ENCODE results near the gene MID1.

MID1 gene

DNA sequence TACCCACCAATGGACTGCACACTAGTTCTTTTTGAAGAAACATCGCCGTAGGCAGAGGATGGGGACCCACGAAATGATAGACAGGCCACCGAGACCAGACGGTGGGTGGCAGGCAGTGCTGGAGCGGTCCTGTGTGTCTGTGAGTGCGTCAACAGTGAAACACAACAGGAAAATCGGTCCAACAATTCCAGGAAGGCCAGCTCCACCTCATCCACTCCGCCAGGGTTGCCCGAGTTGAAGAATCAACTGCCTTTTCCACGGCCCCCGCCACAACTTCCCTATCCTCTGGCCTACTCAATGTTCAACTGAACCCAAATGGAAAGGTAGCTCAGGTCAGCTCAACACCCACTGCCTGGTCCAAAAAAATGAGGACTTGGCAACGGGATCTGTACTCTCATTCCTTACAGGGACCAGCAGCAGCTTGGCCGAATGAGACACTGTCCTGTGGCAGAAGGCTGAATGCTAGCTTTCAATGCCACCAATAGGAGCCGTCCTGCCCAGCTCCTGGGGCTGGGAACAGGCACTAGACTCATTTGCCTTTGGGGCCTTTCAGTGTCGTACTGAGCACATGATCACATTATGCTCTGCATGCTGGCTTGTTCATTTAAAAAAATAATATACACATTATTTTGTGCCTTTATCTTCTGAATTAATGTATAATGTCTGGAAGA is 43.5 kb downstream of the MID1 start:
- no peak for DNase-seq (ENCODE audit: low spot score)

DNA sequence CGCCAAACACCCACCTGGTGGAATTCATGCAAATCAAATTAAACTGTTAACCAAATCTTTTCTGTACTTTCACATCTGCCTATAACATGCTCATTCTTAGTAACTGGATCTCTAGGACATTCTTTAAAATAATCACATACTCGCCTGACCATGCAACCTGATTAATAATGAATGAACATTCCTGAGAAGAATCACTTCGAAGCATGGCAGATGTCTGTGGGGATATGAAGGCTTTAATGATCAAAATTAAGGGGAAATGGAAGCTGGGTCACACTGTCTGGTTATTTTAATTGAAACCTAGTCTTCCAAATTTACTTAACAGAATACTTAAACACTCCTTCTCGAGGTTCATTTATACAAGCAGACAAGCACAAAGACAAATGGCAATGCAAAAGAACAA is 44.2 kb downstream of the MID1 start:
- no peak for DNase-seq (ENCODE audit: low spot score)

DNA sequence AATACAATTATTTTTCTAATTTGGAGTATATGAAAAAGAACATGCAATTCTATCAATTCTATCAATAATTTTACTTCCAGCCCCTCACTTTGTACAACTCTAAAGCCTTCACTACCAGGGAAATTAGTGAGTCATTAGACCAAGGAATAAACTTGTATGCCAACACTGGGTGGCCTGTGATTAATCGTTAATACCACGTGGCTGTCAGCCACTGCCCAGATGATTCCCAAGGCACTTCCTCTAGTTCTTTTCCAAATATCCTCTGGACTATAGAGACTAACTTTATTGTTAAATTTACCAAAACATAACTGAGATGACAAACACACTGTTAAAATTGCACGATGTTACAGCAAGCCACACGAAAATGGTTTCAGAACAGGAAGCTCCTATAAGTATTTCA is 45.7 kb downstream of the MID1 start:
- DNase-seq (ENCODE audit: low spot score): no peak

- DNase-seq (ENCODE audit: low spot score): no peak
Observed at GRCh38 chrX:10571260-10571659, 49.1 kb downstream of the MID1 start.

GRCh38 chrX:10570601-10571000 is 49.8 kb downstream of the MID1 start:
- DNase-seq (ENCODE audit: low spot score): no peak

DNA sequence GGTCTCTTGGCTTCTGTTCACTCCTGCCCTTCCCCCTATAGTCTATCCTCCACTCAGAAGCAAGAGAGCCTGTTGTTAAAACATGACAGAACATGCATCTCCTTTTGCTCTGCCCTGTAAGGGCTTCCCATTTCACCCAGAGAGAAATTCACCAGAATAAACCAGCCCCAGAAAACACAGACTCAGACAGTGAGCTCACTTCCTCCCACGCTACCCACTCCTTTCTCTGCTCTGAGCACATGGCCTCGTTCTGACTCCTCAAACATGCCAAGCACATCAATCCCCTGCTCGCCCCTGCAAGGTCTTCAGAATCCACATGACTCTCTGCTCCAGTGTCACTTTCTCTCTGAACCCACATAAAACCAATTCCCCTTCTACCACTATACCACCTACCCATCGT is 50.4 kb downstream of the MID1 start:
- no peak for DNase-seq (ENCODE audit: low spot score)

- DNase-seq (ENCODE audit: low spot score): no peak
Observed at GRCh38 chrX:10568428-10568827, 52.0 kb downstream of the MID1 start.

GRCh38 chrX:10567136-10567535 is 53.2 kb downstream of the MID1 start:
- no peak for DNase-seq (ENCODE audit: low spot score)

DNA sequence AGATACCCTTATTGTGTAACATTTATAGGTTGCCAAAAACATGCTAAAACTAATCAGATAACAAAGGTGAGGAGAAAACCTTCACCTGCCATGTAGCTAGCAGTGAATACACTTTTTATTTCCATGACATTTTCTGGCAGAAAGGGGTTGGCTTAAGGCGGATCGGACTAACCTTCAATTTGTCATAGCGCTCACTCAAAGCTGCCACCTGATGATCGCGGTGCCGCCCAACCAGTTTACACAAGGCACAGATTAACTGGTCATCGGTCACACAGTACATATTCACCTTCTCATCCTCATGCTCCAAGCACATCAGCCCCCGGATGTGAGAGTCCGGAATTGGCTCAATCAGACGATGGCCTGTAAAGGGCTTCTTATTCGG is 53.7 kb downstream of the MID1 start:
- no peak for DNase-seq (ENCODE audit: low spot score)

DNA sequence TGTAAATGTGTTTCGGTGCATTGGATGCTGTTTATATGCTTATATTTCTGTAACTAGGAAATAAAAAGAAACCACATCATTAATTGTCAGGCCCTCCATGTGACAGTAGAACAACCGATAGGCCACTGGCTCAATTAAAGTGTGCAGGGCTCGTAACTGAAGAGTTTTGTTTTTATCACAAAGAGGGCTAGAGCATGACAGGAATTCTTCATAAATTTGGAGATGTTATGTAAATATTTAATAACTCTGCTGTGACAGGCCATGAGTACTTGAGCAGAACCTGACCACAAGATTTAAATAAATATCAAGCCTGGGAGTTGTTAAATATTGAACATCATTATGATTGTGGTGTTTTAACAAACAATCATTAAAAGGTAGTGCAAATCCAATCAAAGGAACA is 55.9 kb downstream of the MID1 start:
- DNase-seq (ENCODE audit: low spot score): no peak

GRCh38 chrX:10557166-10557565 is 63.2 kb downstream of the MID1 start:
- DNase-seq (ENCODE audit: low spot score): no peak

DNA sequence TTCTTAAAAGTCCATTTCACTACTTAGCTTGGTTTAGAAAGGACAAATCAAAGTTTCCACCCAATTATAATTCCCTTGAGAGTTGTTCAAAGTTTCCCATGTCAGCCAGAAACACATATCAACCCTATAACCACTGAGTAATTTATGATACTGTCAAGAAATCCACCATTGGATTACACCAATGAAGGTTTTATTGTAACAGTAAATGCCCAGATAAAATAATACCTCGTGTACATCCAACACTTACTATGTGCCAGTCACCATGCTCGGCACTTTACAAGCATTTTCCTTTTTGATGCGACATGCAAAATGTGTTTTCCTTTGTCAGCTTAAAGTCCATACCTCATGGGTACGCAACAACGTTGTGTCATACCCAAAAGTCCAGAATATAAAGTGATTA is 64.0 kb downstream of the MID1 start:
- no peak for DNase-seq (ENCODE audit: low spot score)

GRCh38 chrX:10555846-10556245 is 64.5 kb downstream of the MID1 start:
- no peak for DNase-seq (ENCODE audit: low spot score)

DNA sequence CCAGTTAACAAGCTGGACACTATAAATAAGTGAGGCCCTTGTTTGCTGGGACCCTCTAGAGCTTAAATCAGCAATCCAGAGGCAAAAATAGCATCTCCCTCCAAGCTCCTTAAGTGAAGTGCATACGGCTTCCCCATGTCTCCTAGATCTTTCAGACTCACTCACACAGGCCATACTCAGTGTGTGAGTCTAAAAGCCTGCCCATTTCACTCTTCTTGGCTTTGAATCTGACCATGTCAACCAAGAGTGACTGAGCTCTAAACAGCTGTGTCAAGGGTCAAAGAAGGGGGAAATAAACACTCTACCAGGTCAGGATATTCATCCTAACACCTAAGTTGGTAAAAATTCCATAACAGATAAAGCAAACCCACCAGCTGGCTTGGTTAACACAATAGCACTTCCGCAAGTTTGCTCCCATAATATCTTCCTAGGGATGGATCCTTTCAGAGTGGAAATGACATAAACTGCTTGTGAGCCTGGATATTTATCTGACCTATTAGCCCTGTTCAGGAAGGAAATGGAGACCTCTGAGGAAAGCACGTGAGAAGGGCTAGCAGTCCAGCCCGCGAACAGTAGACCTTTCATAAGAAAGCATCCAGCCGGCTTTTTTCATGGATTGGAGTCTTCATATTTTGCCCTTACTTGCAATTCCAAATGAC is 65.6 kb downstream of the MID1 start:
- no peak for DNase-seq (ENCODE audit: low spot score)

DNA sequence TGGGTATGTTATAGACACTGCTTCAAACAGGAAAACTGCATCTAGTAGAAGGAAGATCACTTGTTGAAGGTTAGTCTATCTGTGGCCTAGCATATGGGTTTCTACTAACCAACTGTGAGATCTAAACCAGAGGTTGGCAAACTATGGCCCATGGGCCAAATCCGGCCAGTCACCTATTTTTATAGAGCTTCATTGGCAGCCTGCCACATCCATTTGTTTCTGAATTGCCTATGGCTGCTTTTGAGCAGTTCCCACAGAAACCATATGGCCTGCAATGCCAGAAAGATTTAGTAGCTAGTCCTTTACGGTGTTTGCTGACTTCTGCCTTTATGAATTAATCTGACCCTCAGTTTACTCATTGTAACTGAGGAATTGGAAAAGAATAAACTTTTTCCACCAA is 71.1 kb downstream of the MID1 start:
- DNase-seq (ENCODE audit: low spot score): no peak

GRCh38 chrX:10548688-10549087 is 71.7 kb downstream of the MID1 start:
- DNase-seq (ENCODE audit: low spot score): no peak

DNA sequence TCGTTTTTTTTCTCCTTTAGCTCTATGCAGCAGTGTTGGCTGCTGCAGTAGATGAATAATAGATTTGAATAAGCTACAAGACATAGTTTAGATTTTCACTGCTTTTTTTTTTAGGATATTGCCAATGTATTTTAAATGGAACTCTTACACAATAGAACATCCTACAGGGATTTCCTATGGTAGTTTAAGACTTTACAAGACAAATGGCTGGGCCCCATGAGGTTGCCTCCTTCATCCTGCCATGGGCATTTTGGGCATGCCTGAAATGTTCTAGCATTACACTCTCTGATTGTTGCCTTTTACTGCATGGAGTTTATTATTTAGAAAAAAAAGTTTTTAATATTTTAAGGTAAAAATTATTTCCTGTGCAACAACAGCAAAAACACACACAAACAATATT is 74.5 kb downstream of the MID1 start:
- DNase-seq (ENCODE audit: low spot score): no peak

- DNase-seq (ENCODE audit: low spot score): no peak
Observed at GRCh38 chrX:10542586-10542985, 77.8 kb downstream of the MID1 start.

GRCh38 chrX:10538831-10539230 is 81.6 kb downstream of the MID1 start:
- peak; percentile 1 for DNase-seq (ENCODE audit: low spot score)

DNA sequence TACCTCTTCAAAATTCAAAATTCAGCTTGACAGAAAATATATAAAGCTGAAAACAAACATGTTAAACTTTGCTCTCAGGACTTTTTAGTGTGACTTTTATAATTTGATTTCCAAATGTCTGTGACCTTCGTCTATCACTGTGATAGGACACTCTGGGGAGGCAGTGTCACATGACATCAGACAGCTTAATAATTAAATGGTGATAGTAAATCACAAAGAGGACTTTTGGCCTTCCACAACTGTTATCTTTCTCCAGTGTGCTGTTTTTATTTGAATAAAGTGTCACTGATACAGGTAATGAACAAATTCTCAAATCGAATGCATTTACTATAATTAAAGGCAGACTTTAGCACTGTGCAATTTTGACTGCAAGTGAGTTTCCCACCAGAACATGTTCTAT is 83.1 kb downstream of the MID1 start:
- no peak for DNase-seq (ENCODE audit: low spot score)

DNA sequence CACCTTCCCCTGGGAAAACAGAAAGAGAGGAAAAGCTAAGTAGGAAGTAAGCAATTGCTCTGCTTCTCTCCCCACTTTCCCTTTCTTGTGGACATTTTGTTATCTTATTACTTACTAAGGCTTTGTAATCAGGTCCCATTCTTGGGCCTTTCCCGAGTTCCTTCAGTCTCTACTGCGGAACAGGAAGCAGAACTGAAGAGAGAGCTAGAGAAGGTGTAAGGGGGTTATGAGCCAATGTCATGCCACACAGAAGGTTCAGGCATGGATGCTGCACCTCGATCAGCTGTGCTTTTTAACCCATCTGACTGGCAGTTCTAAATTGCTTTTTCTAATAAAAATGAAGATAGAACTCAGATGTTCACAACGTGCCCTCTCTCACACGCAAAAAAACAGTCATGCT is 83.6 kb downstream of the MID1 start:
- DNase-seq (ENCODE audit: low spot score): no peak

DNA sequence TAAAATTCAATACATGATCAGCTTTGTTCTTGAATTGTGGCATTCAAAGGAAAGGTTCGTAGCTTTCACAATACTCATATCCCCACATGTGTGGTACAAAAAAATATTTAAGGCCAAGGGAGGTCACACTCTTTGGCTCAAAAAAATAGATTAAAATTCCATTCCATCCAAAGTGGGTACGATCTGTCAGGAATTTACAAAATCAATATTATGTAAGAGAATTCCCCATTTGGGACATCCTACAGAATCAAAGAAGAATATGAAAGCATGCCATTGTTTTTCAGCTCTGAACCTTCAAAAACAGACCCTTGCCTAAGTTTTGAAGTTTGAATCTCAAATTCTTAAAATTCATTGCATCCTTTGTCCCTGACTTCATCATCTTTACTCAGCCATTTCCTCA is 85.8 kb downstream of the MID1 start:
- no peak for DNase-seq (ENCODE audit: low spot score)

- peak; percentile 91 for DNase-seq (ENCODE audit: low spot score)
Observed at GRCh38 chrX:10533696-10534365, 86.6 kb downstream of the MID1 start.

Measured in SK-N-DZ (cell line).